HCT116 (cell line): ENCODE measurements around the gene HOXD3. TPM values are rescaled to one million over a fixed set of nuclear protein-coding genes. Genes with fewer than 3 reads are reported as not detected.

Experiments
- ATAC-seq: fragments of 200-7000 bp; cut with Tn5 transposase; 2 replicates; pipeline ENCODE4 v1.9.1; 2020; ENCODE audit warnings: mild to moderate bottlenecking, moderate library complexity
- BruUV-seq: library from RNA; stranded (reverse); fragments of 400-500 nt; replicated peaks from 2 replicates; lab custom pipeline; 2021; lab: Mats Ljungman, UMichigan
- CTCF ChIA-PET: fragments of 300-600 bp; sonication (Branson Sonifier 250); formaldehyde crosslinking; loops from one replicate; lab custom pipeline; 2021; ENCODE audit warnings: antibody characterized with exemption; lab: Charles Lee
- POLR2A ChIA-PET: fragments of 300-600, 350-600 bp; sonication (Branson Sonifier 250); formaldehyde crosslinking; loops from one replicate; lab custom pipeline; 2021; ENCODE audit warnings: antibody characterized with exemption; lab: Charles Lee
- RAD21 ChIA-PET, 2 experiments: fragments of 300-600 bp; sonication (Branson Sonifier 250); formaldehyde crosslinking; loops; one replicate each; lab custom pipeline; 2023; ENCODE audit warnings: low total read pairs in 2 of 2; ENCODE audit not compliant: uncharacterized antibody in 2 of 2, unreplicated experiment in 2 of 2, low non-redundant PET in 1 of 2; lab: Charles Lee
- DNase-seq: peaks from one replicate; pipeline ENCODE4 v3.0.0-alpha.2; 2010; ENCODE audit warnings: low read depth, low spot score
- H2AFZ ChIP-seq: fragments of 200-600 bp; shearing (Covaris generic), sonication (generic); 2 replicates; pipeline ENCODE4 v1.6.1; 2017; ENCODE audit warnings: low read depth, mixed run types, mixed read lengths, antibody characterized with exemption, low read length; ENCODE audit not compliant: poor library complexity, severe bottlenecking
- H3K27ac ChIP-seq: 2 replicates; pipeline ENCODE4 v1.5.1; 2012; ENCODE audit warnings: low read depth, low read length
- H3K27me3 ChIP-seq: fragments of 200-600 bp; sonication (generic); 2 replicates; pipeline ENCODE4 v1.6.1; 2016; ENCODE audit warnings: mixed run types, low read length, mixed read lengths; ENCODE audit not compliant: insufficient read depth
- H3K36me3 ChIP-seq, 2 experiments: fragments of 200-500 bp in 1 of 2; fragments of 200-600 bp in 1 of 2; sonication (Bioruptor generic) in 1 of 2; sonication (generic) in 1 of 2; 2 replicates each; pipeline versions ENCODE4 v1.5.1 to v1.6.1; 2014 to 2016; ENCODE audit warnings: low read length in 2 of 2, inconsistent platforms in 1 of 2, mixed read lengths in 1 of 2, mixed run types in 1 of 2; ENCODE audit not compliant: insufficient read depth in 2 of 2, control insufficient read depth in 1 of 2
- H3K4me1 ChIP-seq, 2 experiments: fragments of 200-600 bp in 1 of 2; sonication (generic) in 1 of 2; 2 replicates each; pipeline versions ENCODE4 v1.5.1 to v1.6.1; 2012 to 2017; ENCODE audit warnings: low read length in 2 of 2, inconsistent platforms in 1 of 2, mild to moderate bottlenecking in 1 of 2, mixed read lengths in 1 of 2, mixed run types in 1 of 2, moderate library complexity in 1 of 2; ENCODE audit not compliant: insufficient read depth in 2 of 2, control insufficient read depth in 1 of 2
- H3K4me2 ChIP-seq: fragments of 200-600 bp; sonication (generic); 2 replicates; pipeline ENCODE4 v1.6.1; 2017; ENCODE audit warnings: mixed run types, low read length, mixed read lengths
- H3K4me3 ChIP-seq, 2 experiments: fragments of 200-600 bp in 1 of 2; sonication (generic) in 1 of 2; replicated peaks in 1 of 2; 2 replicates each; pipeline ENCODE4 v1.5.1; 2011 to 2016; ENCODE audit warnings: low read length in 2 of 2, control low read depth in 1 of 2, low read depth in 1 of 2, mild to moderate bottlenecking in 1 of 2, mixed read lengths in 1 of 2, mixed run types in 1 of 2
- H3K79me2 ChIP-seq: fragments of 200-600 bp; sonication (generic); 2 replicates; pipeline ENCODE4 v1.6.1; 2017; ENCODE audit warnings: mild to moderate bottlenecking, mixed run types, low read length, moderate library complexity, mixed read lengths; ENCODE audit not compliant: insufficient read depth
- H3K9ac ChIP-seq: fragments of 200-600 bp; sonication (generic); 2 replicates; pipeline ENCODE4 v1.6.1; 2016; ENCODE audit warnings: low read length, mixed read lengths
- H3K9me2 ChIP-seq: fragments of 200-600 bp; sonication (generic), shearing (Covaris generic); 2 replicates; pipeline ENCODE4 v1.6.1; 2017; ENCODE audit warnings: mixed run types, mild to moderate bottlenecking, moderate library complexity; ENCODE audit not compliant: insufficient read depth
- H3K9me3 ChIP-seq, 2 experiments: fragments of 200-500 bp in 1 of 2; fragments of 200-600 bp in 1 of 2; sonication (Bioruptor generic) in 1 of 2; sonication (generic) in 1 of 2; 2 replicates each; pipeline ENCODE4 v1.6.1; 2014 to 2017; ENCODE audit warnings: low read length in 2 of 2, mixed read lengths in 2 of 2, inconsistent platforms in 1 of 2, low read depth in 1 of 2, mild to moderate bottlenecking in 1 of 2, mixed run types in 1 of 2, moderate library complexity in 1 of 2; ENCODE audit not compliant: control insufficient read depth in 1 of 2, insufficient read depth in 1 of 2
- H4K20me1 ChIP-seq: fragments of 200-600 bp; sonication (generic), shearing (Covaris generic); 2 replicates; pipeline ENCODE4 v1.6.1; 2017; ENCODE audit warnings: mixed run types, mild to moderate bottlenecking, moderate library complexity; ENCODE audit not compliant: insufficient read depth
- CBX3 ChIP-seq: IDR thresholded peaks from 2 replicates; pipeline ENCODE4 v1.6.1; 2012; ENCODE audit warnings: low read depth
- CTCF ChIP-seq, 3 experiments: fragments of 200-600 bp in 1 of 3; sonication (generic) in 1 of 3; IDR thresholded peaks in 2 of 3; conservative IDR thresholded peaks in 1 of 3; 2 replicates each; pipeline ENCODE4 v1.5.1; 2012 to 2017; ENCODE audit warnings: low read depth in 2 of 3, low read length in 2 of 3, antibody characterized with exemption in 1 of 3, borderline replicate concordance in 1 of 3, control low read depth in 1 of 3, mild to moderate bottlenecking in 1 of 3, mixed read lengths in 1 of 3, mixed run types in 1 of 3, moderate library complexity in 1 of 3; ENCODE audit not compliant: insufficient read depth in 1 of 3
- EGR1 ChIP-seq: IDR thresholded peaks from 2 replicates; pipeline ENCODE4 v1.6.1; 2012; ENCODE audit warnings: low read depth
- ELF1 ChIP-seq: IDR thresholded peaks from 2 replicates; pipeline ENCODE4 v1.6.1; 2012; ENCODE audit warnings: low read depth, borderline replicate concordance
- EZH2 ChIP-seq: fragments of 200-600 bp; sonication (generic); IDR thresholded peaks from 2 replicates; pipeline ENCODE4 v1.6.1; 2017; ENCODE audit warnings: antibody characterized with exemption, mixed run types
- POLR2A ChIP-seq: IDR thresholded peaks from 2 replicates; pipeline ENCODE4 v1.7.0; 2011; ENCODE audit warnings: borderline replicate concordance; ENCODE audit not compliant: insufficient read depth, insufficient read length; ENCODE audit errors: extremely low read depth
- POLR2AphosphoS5 ChIP-seq: IDR thresholded peaks from 2 replicates; pipeline ENCODE4 v1.6.1; 2011; ENCODE audit warnings: mild to moderate bottlenecking, low read depth, low read length, moderate library complexity
- RAD21 ChIP-seq: IDR thresholded peaks from 2 replicates; pipeline ENCODE4 v1.6.1; 2012; ENCODE audit warnings: low read depth, mild to moderate bottlenecking
- SIN3A ChIP-seq: IDR thresholded peaks from 2 replicates; pipeline ENCODE4 v1.6.1; 2012; ENCODE audit warnings: low read depth
- SP1 ChIP-seq: IDR thresholded peaks from 2 replicates; pipeline ENCODE4 v1.6.1; 2012; ENCODE audit warnings: low read depth
- TCF7L2 ChIP-seq: IDR thresholded peaks from 2 replicates; pipeline ENCODE4 v1.7.0; 2011; ENCODE audit warnings: borderline replicate concordance, inconsistent platforms; ENCODE audit not compliant: insufficient read depth, insufficient read length; ENCODE audit errors: extremely low read depth
- YY1 ChIP-seq: IDR thresholded peaks from 2 replicates; pipeline ENCODE4 v1.6.1; 2011; ENCODE audit warnings: low read length, low read depth, moderate library complexity, mild to moderate bottlenecking; ENCODE audit not compliant: insufficient replicate concordance; ENCODE audit errors: extremely low read depth
- ZFX ChIP-seq: fragments of 450-650 bp; IDR thresholded peaks from 2 replicates; pipeline ENCODE4 v1.6.1; 2017
- intact Hi-C: fragments of 100-400 bp; cut with micrococcal nuclease; formaldehyde crosslinking; loops from 2 replicates; pipeline ENCODE4 v1.10.0; 2022
- total RNA-seq: library from RNA; stranded (reverse); gene quantifications from one replicate; pipeline ENCODE4 v1.2.1, GENCODE V29; 2021; ENCODE audit not compliant: unreplicated experiment
- TF ChIP-seq, protein P1 (sequence below): IDR thresholded peaks from 2 replicates; pipeline ENCODE4 v1.6.1; 2012
- TF ChIP-seq, protein P2 (sequence below): IDR thresholded peaks from 2 replicates; pipeline ENCODE4 v1.6.1; 2012
- TF ChIP-seq, protein P3 (sequence below): IDR thresholded peaks from 2 replicates; pipeline ENCODE4 v1.6.1; 2011; ENCODE audit warnings: mild to moderate bottlenecking, low read length, moderate library complexity; ENCODE audit not compliant: insufficient replicate concordance; ENCODE audit errors: extremely low read depth

Gene HOXD3
- total RNA-seq, 1 experiment from 2014 or later, result 1.4 TPM

DNA sequence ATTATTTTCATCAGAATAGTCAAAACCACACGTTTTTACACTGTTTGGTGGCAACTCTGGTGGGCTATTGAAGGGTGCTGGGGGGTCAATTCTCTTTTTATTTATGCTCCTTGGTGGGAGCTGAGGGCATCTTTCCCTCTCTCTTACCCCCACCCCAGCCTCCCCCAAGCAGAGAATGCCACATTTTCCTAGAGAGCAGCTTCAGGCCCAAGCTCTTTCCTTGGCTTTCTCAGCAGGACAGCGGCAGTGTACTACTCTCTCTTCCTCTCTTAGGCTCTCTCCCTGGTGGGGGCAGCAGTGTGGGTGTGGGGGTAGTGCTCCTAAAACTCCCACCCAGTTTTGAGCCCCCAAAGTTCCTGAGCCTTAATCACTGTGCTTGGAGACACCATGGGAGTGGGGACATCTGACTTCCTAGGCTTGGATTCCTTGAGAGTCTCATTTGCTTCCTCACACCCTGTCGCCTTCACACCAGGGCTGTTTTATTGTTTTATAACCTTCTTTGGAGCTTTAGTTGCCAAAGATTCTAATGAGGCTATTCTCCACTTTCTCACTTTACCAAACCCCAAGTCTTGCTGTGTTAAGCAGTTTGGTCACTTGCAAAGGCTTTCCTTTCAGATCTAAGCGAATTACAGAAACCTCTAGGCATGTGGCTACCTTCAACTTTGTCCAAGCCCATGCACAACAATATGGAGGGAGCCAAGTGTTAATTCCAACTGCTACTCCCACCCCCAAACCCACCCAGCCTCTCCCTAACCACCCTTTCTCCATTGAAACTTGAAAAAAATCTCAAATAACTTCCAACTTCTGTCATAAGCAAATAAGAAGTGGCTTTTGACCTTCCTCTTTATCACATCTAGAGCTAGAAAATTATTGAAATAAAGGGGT, 11.8 kb upstream of the HOXD3 start:
- Histone ChIP-seq H3K36me3 (no peaks in the 10 kb centered on the region), H3K9me3 (no peaks in the 10 kb centered on the region), H3K79me2 (no peaks in the 10 kb centered on the region), H2AFZ (no peak overlapping the region), H3K4me1 (peaks cover 0 to 7% of the 10 kb centered on the region in 2 experiments; a peak in 2 of 4 replicates), H3K27me3 (no peaks in the 10 kb centered on the region), H3K9me2 (no peaks in the 10 kb centered on the region), H4K20me1 (no peaks in the 10 kb centered on the region), H3K27ac (no peak overlapping the region), H3K9ac (no peak overlapping the region), H3K4me3 (no peak overlapping the region), H3K4me2 (no peak overlapping the region)
- intact Hi-C loops, result no loop called here
- TF ChIP-seq CBX3 (no peak), POLR2A (no peak), POLR2AphosphoS5 (no peak), ELF1 (no peak), TCF7L2 (no peak)
- TF ChIP-seq, protein P1, sequence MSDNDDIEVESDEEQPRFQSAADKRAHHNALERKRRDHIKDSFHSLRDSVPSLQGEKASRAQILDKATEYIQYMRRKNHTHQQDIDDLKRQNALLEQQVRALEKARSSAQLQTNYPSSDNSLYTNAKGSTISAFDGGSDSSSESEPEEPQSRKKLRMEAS, result no peak
- no TSS peak for BruUV-seq
- POLR2A ChIA-PET, result no interaction called here
- RAD21 ChIA-PET, result no interaction called here
- ATAC-seq (no peak), DNase-seq (no peak)
- CTCF ChIA-PET, result interaction anchor here (2.1 to 6.5 kb wide), 2 partner anchors 311 to 409 kb away, joined by 8 to 109 read pairs; no protein-coding TSS in a partner anchor

DNA sequence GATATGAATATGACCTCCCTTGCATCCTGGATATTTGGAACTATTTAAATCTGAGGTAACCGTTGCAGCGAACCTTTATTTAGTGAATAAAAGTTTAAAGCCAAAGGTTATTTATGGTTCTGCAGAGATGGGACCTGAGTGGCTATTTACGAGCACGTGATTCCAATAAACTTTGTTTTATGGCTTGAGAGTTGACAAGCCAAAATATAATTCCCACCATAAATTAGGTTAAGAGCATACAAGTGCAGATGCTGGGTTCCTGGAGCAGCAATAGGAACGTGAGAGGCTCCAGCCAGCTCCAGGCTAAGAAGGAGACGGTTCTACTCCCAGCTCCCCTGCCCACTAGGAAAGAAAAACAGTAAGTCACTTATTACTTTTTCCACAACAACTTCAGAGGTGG, 11.0 kb upstream of the HOXD3 start:
- RAD21 ChIA-PET, result no interaction called here
- H3K9ac ChIP-seq, result no peak overlapping the region
- no peak overlapping the region for H2AFZ ChIP-seq
- H4K20me1 ChIP-seq, result no peaks in the 10 kb centered on the region
- no peak overlapping the region for H3K4me3 ChIP-seq
- intact Hi-C loops, result no loop called here
- CTCF ChIA-PET, result no interaction called here
- H3K4me1 ChIP-seq, result no peaks in the 10 kb centered on the region
- no TSS peak for BruUV-seq
- DNase-seq (no peak), ATAC-seq (no peak)
- H3K27me3 ChIP-seq, result no peaks in the 10 kb centered on the region
- H3K9me2 ChIP-seq, result no peaks in the 10 kb centered on the region
- no peaks in the 10 kb centered on the region for H3K79me2 ChIP-seq
- POLR2A ChIA-PET, result no interaction called here
- no peak overlapping the region for H3K27ac ChIP-seq
- no peaks in the 10 kb centered on the region for H3K9me3 ChIP-seq
- H3K4me2 ChIP-seq, result no peak overlapping the region
- H3K36me3 ChIP-seq, result no peaks in the 10 kb centered on the region
- TF ChIP-seq POLR2AphosphoS5 (no peak), ZFX (no peak), SP1 (no peak), YY1 (no peak), EGR1 (no peak), RAD21 (no peak), EZH2 (no peak), CTCF (IDR thresholded peaks at IDR 0.05 in 2 of 3, conservative IDR thresholded peaks at IDR 0.05 in 1 of 3; ENCODE audit: borderline replicate concordance in 1 of 3, insufficient read depth in 1 of 3, low read depth in 2 of 3, low read length in 2 of 3) (no peak), TCF7L2 (no peak), SIN3A (no peak)
- TF ChIP-seq, protein P2, sequence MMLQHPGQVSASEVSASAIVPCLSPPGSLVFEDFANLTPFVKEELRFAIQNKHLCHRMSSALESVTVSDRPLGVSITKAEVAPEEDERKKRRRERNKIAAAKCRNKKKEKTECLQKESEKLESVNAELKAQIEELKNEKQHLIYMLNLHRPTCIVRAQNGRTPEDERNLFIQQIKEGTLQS, result no peak
- TF ChIP-seq, protein P3, sequence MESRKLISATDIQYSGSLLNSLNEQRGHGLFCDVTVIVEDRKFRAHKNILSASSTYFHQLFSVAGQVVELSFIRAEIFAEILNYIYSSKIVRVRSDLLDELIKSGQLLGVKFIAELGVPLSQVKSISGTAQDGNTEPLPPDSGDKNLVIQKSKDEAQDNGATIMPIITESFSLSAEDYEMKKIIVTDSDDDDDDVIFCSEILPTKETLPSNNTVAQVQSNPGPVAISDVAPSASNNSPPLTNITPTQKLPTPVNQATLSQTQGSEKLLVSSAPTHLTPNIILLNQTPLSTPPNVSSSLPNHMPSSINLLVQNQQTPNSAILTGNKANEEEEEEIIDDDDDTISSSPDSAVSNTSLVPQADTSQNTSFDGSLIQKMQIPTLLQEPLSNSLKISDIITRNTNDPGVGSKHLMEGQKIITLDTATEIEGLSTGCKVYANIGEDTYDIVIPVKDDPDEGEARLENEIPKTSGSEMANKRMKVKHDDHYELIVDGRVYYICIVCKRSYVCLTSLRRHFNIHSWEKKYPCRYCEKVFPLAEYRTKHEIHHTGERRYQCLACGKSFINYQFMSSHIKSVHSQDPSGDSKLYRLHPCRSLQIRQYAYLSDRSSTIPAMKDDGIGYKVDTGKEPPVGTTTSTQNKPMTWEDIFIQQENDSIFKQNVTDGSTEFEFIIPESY, result no peak
